GM20000 (cell line): ENCODE data around the gene CNTN2.

Experiments
- DNase-seq: peaks from one replicate; pipeline ENCODE4 v3.0.0; 2012; ENCODE audit warnings: low spot score
- TF ChIP-seq, protein P1 (sequence below): IDR thresholded peaks from 2 replicates; pipeline ENCODE4 v1.5.1; 2012; ENCODE audit warnings: mild to moderate bottlenecking, control low read depth; ENCODE audit errors: extremely low read depth, missing control alignments

The CNTN2 gene

DNA sequence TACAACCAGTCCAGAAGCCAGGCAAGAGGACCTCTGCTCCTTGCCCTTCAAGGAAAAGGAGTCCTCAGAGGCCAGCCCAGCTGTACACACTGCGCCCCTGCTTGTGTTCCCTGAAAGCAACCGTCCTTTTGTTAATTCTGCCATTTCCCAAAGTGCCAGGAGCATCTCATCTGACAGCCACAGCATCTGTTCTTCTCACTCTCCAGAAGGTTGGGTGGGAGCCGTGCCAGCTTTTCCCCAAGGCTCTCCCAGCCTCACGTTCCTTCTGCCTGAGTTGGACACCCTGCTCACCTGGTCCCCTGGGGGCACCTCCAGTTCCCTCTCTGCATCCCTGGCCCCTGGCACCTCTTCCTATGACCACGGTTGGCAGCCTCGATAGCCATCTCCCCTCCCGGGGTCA, 10.5 kb upstream of the CNTN2 start:
- DNase-seq: no peak
- TF ChIP-seq, protein P1, sequence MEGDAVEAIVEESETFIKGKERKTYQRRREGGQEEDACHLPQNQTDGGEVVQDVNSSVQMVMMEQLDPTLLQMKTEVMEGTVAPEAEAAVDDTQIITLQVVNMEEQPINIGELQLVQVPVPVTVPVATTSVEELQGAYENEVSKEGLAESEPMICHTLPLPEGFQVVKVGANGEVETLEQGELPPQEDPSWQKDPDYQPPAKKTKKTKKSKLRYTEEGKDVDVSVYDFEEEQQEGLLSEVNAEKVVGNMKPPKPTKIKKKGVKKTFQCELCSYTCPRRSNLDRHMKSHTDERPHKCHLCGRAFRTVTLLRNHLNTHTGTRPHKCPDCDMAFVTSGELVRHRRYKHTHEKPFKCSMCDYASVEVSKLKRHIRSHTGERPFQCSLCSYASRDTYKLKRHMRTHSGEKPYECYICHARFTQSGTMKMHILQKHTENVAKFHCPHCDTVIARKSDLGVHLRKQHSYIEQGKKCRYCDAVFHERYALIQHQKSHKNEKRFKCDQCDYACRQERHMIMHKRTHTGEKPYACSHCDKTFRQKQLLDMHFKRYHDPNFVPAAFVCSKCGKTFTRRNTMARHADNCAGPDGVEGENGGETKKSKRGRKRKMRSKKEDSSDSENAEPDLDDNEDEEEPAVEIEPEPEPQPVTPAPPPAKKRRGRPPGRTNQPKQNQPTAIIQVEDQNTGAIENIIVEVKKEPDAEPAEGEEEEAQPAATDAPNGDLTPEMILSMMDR: no peak

DNA sequence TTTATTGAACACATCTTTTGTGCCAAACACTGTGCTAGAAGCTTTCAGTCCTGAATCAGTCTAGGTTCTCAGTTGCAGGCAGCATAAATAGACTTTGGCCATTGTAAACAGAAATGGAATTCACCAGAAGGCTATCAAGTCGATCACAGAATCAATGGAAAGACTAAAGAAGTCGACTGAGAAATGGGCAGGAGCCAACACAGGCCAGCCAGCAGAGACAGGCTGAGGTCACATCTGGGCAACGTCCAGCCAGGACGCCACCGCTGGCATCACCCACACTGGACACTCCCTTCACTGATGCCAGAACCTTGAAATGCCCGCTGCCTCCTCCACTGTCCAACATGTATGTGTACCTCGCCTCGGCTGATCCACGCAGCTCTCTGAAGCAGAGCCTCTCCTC, 5.5 kb upstream of the CNTN2 start:
- TF ChIP-seq, protein P1: no peak
- DNase-seq: no peak

DNA sequence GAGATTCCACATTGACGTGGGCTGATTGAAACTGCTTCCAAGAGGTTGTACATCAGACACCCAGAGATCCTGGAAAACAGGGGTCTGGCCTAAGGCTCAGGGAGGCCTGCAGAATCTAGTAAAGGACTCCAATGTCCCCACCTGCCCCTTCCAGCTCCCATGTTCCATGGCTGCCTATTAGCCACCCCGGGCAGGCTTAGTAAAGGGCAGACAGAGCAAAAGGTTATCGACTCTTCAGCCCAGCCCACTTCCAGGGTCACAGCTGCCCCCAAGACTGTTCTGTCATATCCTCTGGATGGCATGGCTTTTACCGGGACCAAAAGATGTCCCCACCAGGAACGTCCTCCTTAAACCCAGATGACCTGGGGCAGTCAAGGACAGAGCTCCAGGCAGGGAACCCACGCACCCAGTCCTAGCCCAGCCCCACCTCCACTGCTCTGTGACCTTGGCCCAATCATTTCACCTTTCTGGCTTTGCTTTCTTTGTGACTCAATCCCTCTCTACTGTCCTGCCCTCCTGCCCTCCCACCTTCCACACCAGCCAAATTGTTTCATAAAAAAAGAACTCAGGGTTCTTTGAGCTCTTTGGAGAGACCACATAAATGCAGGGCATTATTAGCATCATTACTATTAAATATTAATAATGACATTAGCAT, 4.8 kb upstream of the CNTN2 start:
- TF ChIP-seq, protein P1: no peak
- no peak for DNase-seq

GRCh38 chr1:205041001-205041715, 1.9 kb upstream of the CNTN2 start:
- TF ChIP-seq, protein P1: no peak
- DNase-seq: no peak

DNA sequence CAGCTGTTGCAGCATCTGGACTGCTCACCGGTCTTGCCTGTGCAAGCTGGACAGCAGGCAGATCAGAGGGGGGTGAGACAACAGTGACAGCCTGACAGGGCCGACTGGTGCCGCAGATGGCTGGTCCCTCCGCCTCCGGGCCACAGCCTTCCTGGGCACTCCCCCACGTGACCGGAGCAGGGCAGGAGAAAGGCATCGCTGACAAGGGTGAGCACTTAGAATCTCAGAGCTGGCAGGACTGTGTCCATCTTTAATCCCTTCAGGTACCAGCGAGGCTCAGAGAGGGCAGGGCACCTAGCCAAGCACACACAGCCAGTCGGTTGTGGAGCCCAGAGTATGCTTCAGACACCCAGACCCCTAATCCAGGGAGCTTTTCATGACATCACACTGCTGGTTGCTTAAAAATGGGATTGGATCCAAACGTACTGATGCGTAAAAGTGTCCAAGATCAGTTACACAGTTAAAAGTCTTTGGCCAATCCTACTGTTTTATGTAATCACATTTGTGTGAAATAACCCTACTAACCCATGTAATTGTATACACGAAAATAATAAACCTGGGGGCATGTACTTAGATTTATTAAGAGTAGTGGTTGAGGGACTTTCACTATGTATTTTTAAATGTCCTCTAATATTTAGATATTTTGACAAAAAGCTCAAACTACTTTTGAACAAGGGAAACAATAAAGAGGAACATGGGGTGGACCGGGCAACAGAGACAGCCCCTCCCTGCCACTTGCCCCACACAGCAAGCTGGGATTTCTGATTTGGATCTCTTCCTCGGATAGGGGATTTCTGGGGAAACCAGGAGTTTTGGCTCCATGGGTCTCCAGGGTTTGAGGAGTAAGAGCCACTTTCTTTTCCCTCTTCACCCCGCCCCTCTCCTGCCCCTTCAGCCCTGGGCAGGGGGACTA, 758 bp upstream of the CNTN2 start:
- no peak for DNase-seq
- TF ChIP-seq, protein P1: no peak

GRCh38 chr1:205043866-205044265, 854 bp downstream of the CNTN2 start:
- DNase-seq: no peak
- TF ChIP-seq, protein P1: no peak

- TF ChIP-seq, protein P1: no peak
These were observed 1.7 kb downstream of the CNTN2 start for GRCh38 chr1:205044741-205045140.

More at GRCh38 chr1:205044741-205045140, 1.7 kb downstream of the CNTN2 start:
- DNase-seq: no peak
